BJ (cell line): ENCODE measurements around the gene SPATA24. TPM values are rescaled to one million over a fixed set of nuclear protein-coding genes. Genes with fewer than 3 reads are reported as not detected.
A peak's percentile ranks its signal among the peaks of the same experiment; 100 is the strongest.

Experiments
- CTCF ChIA-PET: fragments of 350-600 bp; formaldehyde crosslinking; extraction: SDS; loops from one replicate; lab custom pipeline; 2021; ENCODE audit warnings: antibody characterized with exemption, inconsistent platforms; lab: Yijun Ruan, JAX
- POLR2A ChIA-PET: fragments of 300-600 bp; sonication (Branson Sonifier 250); formaldehyde crosslinking; extraction: SDS; loops from one replicate; lab custom pipeline; 2021; ENCODE audit warnings: antibody characterized with exemption; lab: Charles Lee
- DNase-seq: peaks from one replicate; pipeline ENCODE4 v3.0.0-alpha.2; 2011; ENCODE audit warnings: low read depth
- H3K27me3 ChIP-seq: 2 replicates; pipeline ENCODE4 v1.6.0; 2011; ENCODE audit warnings: low read length; ENCODE audit not compliant: control insufficient read depth, insufficient read depth
- H3K36me3 ChIP-seq: 2 replicates; pipeline ENCODE4 v1.5.1; 2011; ENCODE audit warnings: low read length; ENCODE audit not compliant: control insufficient read depth, insufficient read depth
- H3K4me3 ChIP-seq: 2 replicates; pipeline ENCODE4 v1.5.1; 2011; ENCODE audit warnings: low read depth, mild to moderate bottlenecking, control low read depth, low read length
- CTCF ChIP-seq: IDR thresholded peaks from 2 replicates; pipeline ENCODE4 v1.5.1; 2011; ENCODE audit warnings: low read depth, mild to moderate bottlenecking, control low read depth, inconsistent platforms, low read length, moderate library complexity; ENCODE audit not compliant: insufficient read depth
- polyA plus RNA-seq: library from polyadenylated mRNA; depleted of rRNA; stranded (reverse); fragments of >200 nt; gene quantifications from 2 replicates; pipeline ENCODE4 v1.2.3, GENCODE V29; 2011

The SPATA24 gene
- polyA plus RNA-seq, 1 experiment, result 3.4 TPM

- Histone ChIP-seq H3K4me3 (peak within 1 kb of the TSS; percentile 43), H3K36me3 (no peaks in the 10 kb centered on the region), H3K27me3 (peaks cover 4% of the 10 kb centered on the region)
- no peak for DNase-seq
- no peak for TF ChIP-seq CTCF
- POLR2A ChIA-PET, result no interaction called here
- CTCF ChIA-PET, result interaction anchor here (1.0 kb wide), 1 partner anchor 9 kb away, joined by 3 read pairs; the partner anchor contains the start of gene SPATA24
Observed at GRCh38 chr5:139394654-139395566, 9.0 kb downstream of the SPATA24 start, which contains the start of gene PROB1. TSS of gene PROB1 (minus strand) at chr5:139395104. CDS start at chr5:139395081, 23 bp downstream.

- TF ChIP-seq CTCF, result peak; percentile 55
- Histone ChIP-seq H3K36me3 (no peaks in the 10 kb centered on the region), H3K4me3 (peak overlapping the region; percentile 43), H3K27me3 (peaks cover 4% of the 10 kb centered on the region)
- ChIA-PET POLR2A (no interaction called here), CTCF (interaction anchor here (1.0 kb wide), 1 partner anchor 10 kb away, joined by 3 read pairs; the partner anchor contains the start of gene SPATA24)
- no peak for DNase-seq
Observed at GRCh38 chr5:139394123-139394653, 9.7 kb downstream of the SPATA24 start.

- ChIA-PET POLR2A (no interaction called here), CTCF (no interaction called here)
- H3K4me3 ChIP-seq, result peak overlapping the region; percentile 43
- no peak for DNase-seq
- no peaks in the 10 kb centered on the region for H3K36me3 ChIP-seq
- peaks cover 4% of the 10 kb centered on the region for H3K27me3 ChIP-seq
- TF ChIP-seq CTCF, result no peak
Observed at GRCh38 chr5:139393497-139394122, 10.3 kb downstream of the SPATA24 start.

- peak; percentile 54 for TF ChIP-seq CTCF
Observed at GRCh38 chr5:139392678-139393496, 11.0 kb downstream of the SPATA24 start.

More at GRCh38 chr5:139392678-139393496, 11.0 kb downstream of the SPATA24 start:
- H3K4me3 ChIP-seq, result peak overlapping the region; percentile 21
- DNase-seq, result no peak
- peaks cover 4% of the 10 kb centered on the region for H3K27me3 ChIP-seq
- ChIA-PET CTCF (no interaction called here), POLR2A (no interaction called here)
- H3K36me3 ChIP-seq, result no peaks in the 10 kb centered on the region
